Adrenal gland (tissue), 12 donors: ENCODE data around the gene NSD1. TPM values are rescaled to one million over a fixed set of nuclear protein-coding genes. Genes with fewer than 3 reads are reported as not detected.

Experiments
- DNase-seq, 7 donors: peaks; one replicate each; pipeline ENCODE4 v3.0.0-alpha.2; 2019 to 2020
- H3K27ac ChIP-seq, 5 donors: fragments of 200-600 bp; sonication (generic) in 4 of 5; 1 replicate in 3 of 5; 2 replicates in 2 of 5; pipeline versions ENCODE4 v1.5.1 to v1.8.0; 2016 to 2020; ENCODE audit warnings: mild to moderate bottlenecking in 1 of 5
- H3K27me3 ChIP-seq: fragments of 200-600 bp; 2 replicates; pipeline ENCODE4 v1.8.0; 2021
- H3K36me3 ChIP-seq, 2 donors: fragments of 200-600 bp; replicated peaks in 1 of 2; 1 replicate in 1 of 2; 2 replicates in 1 of 2; pipeline versions ENCODE4 v1.5.1 to v1.8.0; 2018 to 2022
- H3K4me1 ChIP-seq, 2 donors: fragments of 200-600 bp; replicated peaks in 1 of 2; 1 replicate in 1 of 2; 2 replicates in 1 of 2; pipeline versions ENCODE4 v1.5.1 to v1.8.0; 2018 to 2021
- H3K4me3 ChIP-seq, 4 donors: fragments of 200-600 bp; sonication (generic) in 3 of 4; one replicate each; pipeline ENCODE4 v1.5.1; 2016 to 2018
- H3K9me3 ChIP-seq, 3 donors: fragments of 200-600 bp; sonication (generic) in 1 of 3; replicated peaks in 1 of 3; 1 replicate in 2 of 3; 2 replicates in 1 of 3; pipeline versions ENCODE4 v1.5.1 to v1.8.0; 2016 to 2021
- POLR2A ChIP-seq, 2 donors: fragments of 450-650 bp; IDR thresholded peaks; one replicate each; pipeline ENCODE4 v1.6.1; 2017; ENCODE audit warnings: antibody characterized with exemption in 2 of 2, mild to moderate bottlenecking in 2 of 2, moderate library complexity in 1 of 2
- WGBS, 4 donors: extraction: QIAGEN DNeasy Blood & Tissue Kit in 2 of 4; methylation state at CpG; one replicate each; pipeline versions ENCODE4 v1.1.5 to v1.1.7; 2013 to 2017; 5-methylcytosine and 5-hydroxymethylcytosine counted together
- intact Hi-C, 2 donors: fragments of 100-400 bp; cut with DNase I; formaldehyde crosslinking; loops; one replicate each; pipeline versions ENCODE4 v1.14.1 to v1.15.0; 2022 to 2023
- polyA plus RNA-seq, 3 donors: library from polyadenylated mRNA; stranded (reverse); fragments of 200-250 nt in 2 of 3; fragments of 350-450 nt in 1 of 3; fragmentation: Illumina TruSeq in 1 of 3; extraction: RNeasy Lipid Tissue Mini Kit (QIAGEN cat#74804) in 1 of 3; gene quantifications; one replicate each; pipeline ENCODE4 v1.2.3, GENCODE V29; 2013 to 2014
- total RNA-seq, 9 donors: library from RNA; depleted of rRNA in 4 of 9; stranded (reverse); fragments of >200 nt in 4 of 9; fragments of 120-200 nt in 1 of 9; fragmentation: NEBNext Ultra II Directional in 1 of 9; extraction: Animal tissue kit (Norgen Biotek cat#: 25700) in 1 of 9; gene quantifications; one replicate each; pipeline versions ENCODE4 v1.1.0 to v1.2.4, GENCODE V29; 2013 to 2023
- TF ChIP-seq, protein P1 (sequence below), 6 experiments: fragments of 450-650 bp in 4 of 6; fragments of 200-600 bp in 2 of 6; sonication (generic) in 1 of 6; IDR thresholded peaks; 1 replicate in 5 of 6; 2 replicates in 1 of 6; pipeline versions ENCODE4 v1.5.1 to v1.8.0; 2016 to 2021; ENCODE audit warnings: antibody characterized with exemption in 6 of 6, mild to moderate bottlenecking in 2 of 6, moderate library complexity in 1 of 6
- donor health status: healthy with polysubstance abuse.
- donor health status: Bipolar disorder and iron deficiency.
- donor health status: DM: yes; HTN: yes; CAD: no.
- donor health status: DM: no; HTN: no; CAD: no.
- donor health status: DM: no; HTN: no; CAD: no.
- donor health status: DM: yes; HTN: yes; CAD: no.

The NSD1 gene
- total and polyA plus RNA-seq, 12 donors, result 6.4 to 73.9 (median 44.3) TPM

GRCh38 chr5:177300236-177300880 is 166.8 kb downstream of the NSD1 start:
- intact Hi-C loops, result loop anchor here in 1 of 2 donors (10.0 kb wide), 1 partner anchor 166 kb away; the partner anchor contains the start of gene NSD1
- peaks cover 24 to 49% of the 10 kb centered on the region in 2 donors for H3K4me1 ChIP-seq
- H3K36me3 ChIP-seq, result peaks cover 0 to 28% of the 10 kb centered on the region in 2 donors
- no peak for TF ChIP-seq POLR2A (IDR thresholded peaks at IDR 0.05)
- TF ChIP-seq, protein P1, sequence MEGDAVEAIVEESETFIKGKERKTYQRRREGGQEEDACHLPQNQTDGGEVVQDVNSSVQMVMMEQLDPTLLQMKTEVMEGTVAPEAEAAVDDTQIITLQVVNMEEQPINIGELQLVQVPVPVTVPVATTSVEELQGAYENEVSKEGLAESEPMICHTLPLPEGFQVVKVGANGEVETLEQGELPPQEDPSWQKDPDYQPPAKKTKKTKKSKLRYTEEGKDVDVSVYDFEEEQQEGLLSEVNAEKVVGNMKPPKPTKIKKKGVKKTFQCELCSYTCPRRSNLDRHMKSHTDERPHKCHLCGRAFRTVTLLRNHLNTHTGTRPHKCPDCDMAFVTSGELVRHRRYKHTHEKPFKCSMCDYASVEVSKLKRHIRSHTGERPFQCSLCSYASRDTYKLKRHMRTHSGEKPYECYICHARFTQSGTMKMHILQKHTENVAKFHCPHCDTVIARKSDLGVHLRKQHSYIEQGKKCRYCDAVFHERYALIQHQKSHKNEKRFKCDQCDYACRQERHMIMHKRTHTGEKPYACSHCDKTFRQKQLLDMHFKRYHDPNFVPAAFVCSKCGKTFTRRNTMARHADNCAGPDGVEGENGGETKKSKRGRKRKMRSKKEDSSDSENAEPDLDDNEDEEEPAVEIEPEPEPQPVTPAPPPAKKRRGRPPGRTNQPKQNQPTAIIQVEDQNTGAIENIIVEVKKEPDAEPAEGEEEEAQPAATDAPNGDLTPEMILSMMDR (IDR thresholded peaks at IDR 0.05), result peak in 1 of 6 experiments; percentile 17
- peak overlapping the region in 3 of 5 donors; percentile 29 to 81 (median 54) for H3K27ac ChIP-seq
- 39 to 62% (median 48%) methylated on average over 4 of the region's 4 CpGs for WGBS, 4 donors
- H3K9me3 ChIP-seq, result no peaks in the 10 kb centered on the region
- no peak overlapping the region for H3K4me3 ChIP-seq
- H3K27me3 ChIP-seq, result no peaks in the 10 kb centered on the region
- peak in 6 of 7 donors; percentile 57 to 81 (median 62) for DNase-seq

DNA sequence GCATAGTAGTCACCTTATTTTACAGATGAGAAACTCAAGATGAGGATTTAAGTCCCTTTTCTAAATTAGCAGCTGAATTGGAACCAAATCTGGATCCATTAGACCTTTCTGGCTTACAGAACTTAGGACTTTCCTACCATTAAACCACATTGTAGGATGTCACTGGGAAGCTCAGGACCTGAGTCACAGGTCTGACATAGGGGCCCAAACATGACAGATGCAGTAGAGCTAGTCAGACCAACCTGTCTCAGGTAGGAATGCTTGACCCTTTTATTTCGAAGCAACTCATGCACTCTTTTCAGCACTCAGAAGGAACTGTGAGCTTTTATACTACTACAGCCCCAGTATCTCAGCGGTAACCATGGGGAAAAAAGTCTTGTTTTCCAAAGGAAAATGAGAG is 167.4 kb downstream of the NSD1 start:
- peak overlapping the region in 2 of 5 donors; percentile 77 to 89 for H3K27ac ChIP-seq
- H3K9me3 ChIP-seq, result no peaks in the 10 kb centered on the region
- WGBS, 4 donors, result 86 to 94% (median 90%) methylated on average over 2 of the region's 2 CpGs
- H3K36me3 ChIP-seq, result peaks cover 0 to 28% of the 10 kb centered on the region in 2 donors
- no peak for DNase-seq
- intact Hi-C loops, result loop anchor here in 1 of 2 donors (10.0 kb wide), 1 partner anchor 166 kb away; the partner anchor contains the start of gene NSD1
- H3K4me1 ChIP-seq, result peaks cover 24 to 48% of the 10 kb centered on the region in 2 donors
- no peaks in the 10 kb centered on the region for H3K27me3 ChIP-seq
- H3K4me3 ChIP-seq, result no peak overlapping the region
- no peak for TF ChIP-seq POLR2A (IDR thresholded peaks at IDR 0.05)
- TF ChIP-seq, protein P1 (IDR thresholded peaks at IDR 0.05), result no peak

DNA sequence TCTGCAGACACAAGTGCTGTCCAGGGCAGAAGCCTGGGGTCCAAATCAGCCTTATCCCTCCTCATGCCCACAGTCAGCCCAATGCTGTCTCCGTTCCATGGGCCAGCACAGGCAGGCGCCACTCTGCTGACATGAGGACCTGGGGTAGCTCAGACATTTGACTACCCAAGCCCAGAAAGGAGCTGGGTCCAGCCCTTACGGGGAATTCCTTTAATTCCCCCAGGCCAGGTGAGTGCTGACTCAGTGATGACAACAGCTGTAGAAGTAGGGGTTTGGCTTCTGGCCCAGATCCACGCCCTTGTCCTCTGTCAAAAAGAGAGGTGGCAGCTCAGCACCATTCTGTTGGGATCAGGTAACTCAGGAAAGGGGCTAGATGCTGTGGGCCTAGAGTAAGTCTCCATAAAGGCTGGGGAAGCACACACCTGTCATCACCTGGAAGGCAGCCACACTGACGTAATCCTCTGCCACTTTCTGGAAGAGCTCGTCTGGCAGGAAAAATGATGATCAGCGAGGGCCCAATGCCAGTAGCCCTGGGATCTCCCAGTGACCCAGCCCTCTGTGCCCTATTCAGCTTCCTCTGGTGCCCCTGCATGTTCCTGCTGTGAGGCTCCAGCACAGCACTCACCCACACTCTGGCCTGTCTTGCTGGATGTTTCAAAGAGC is 168.1 kb downstream of the NSD1 start:
- peak in 6 of 7 donors; percentile 66 to 84 (median 79) for DNase-seq
- no peaks in the 10 kb centered on the region for H3K27me3 ChIP-seq
- no peak overlapping the region for H3K4me3 ChIP-seq
- H3K27ac ChIP-seq, result peak overlapping the region in 3 of 5 donors; percentile 13 to 89 (median 77)
- H3K9me3 ChIP-seq, result no peaks in the 10 kb centered on the region
- intact Hi-C loops, result loop anchor here in 1 of 2 donors (10.0 kb wide), 1 partner anchor 167 kb away; the partner anchor contains the start of gene NSD1
- TF ChIP-seq, protein P1 (IDR thresholded peaks at IDR 0.05), result no peak
- TF ChIP-seq POLR2A (IDR thresholded peaks at IDR 0.05), result no peak
- H3K4me1 ChIP-seq, result peaks cover 24 to 41% of the 10 kb centered on the region in 2 donors
- WGBS, 4 donors, result 26 to 61% (median 54%) methylated on average over 4 to 7 of the region's 7 CpGs
- H3K36me3 ChIP-seq, result peaks cover 0 to 28% of the 10 kb centered on the region in 2 donors
